ENCODE measurements around the gene ITGA3.

ITGA3 gene

DNA sequence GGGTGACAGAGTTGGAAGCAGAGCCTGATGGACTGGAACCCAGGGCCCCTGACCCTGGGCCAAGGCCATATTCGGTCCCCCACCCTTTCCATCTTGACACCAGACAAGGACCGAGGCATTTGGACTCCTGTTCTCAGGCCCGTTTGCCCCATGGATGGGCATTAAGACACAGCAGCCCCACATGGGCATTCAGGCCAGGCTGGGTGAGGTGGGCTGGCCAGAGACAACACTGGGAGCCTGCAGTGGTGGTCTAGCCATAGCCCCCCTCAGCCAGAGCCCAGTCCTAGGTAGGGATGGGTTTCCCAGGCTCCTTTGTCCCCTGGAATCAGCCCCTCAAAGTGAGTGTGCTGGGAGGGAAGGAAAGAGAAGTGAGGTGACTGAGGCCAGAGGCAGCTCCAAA is 40.8 kb downstream of the ITGA3 start:
- no peak for DNase-seq

DNA sequence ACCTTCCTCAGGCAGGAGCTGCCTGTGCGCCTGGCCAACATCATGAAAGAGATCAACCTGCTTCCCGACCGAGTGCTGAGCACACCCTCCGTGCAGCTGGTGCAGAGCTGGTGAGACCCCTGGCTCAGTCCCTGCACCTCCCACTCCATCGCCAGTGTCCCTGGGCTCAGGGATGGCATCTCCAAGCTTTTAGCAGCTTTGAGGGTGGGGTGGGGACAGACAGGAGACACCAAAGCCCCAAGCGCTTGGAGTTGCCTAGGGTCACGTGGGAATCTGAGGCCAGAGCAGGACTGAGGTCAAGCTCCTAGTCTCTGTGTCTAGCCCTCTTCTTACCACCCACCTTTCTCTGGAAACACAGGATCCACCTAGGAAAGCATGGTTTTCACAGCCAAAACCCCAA is 41.5 kb downstream of the ITGA3 start:
- DNase-seq: no peak

DNA sequence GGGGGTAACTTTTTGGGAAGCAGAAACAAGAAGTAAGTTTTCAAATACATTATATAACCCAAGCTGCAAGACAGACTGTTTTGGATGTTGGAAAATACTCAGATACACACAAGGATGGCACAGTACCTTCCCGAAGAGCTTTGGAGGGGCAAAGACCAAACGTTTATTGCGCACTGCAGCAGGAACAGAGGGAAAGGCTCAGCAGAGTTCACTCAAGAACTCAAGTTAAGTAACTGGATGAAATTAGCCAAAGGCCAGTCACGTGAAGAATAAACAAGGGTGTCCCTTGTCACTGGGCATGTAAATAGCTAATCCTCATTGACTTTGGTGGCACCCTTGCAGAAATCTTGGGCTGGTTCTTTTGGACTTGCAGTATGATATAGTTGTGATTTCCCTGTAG is 42.0 kb downstream of the ITGA3 start:
- no peak for DNase-seq

DNA sequence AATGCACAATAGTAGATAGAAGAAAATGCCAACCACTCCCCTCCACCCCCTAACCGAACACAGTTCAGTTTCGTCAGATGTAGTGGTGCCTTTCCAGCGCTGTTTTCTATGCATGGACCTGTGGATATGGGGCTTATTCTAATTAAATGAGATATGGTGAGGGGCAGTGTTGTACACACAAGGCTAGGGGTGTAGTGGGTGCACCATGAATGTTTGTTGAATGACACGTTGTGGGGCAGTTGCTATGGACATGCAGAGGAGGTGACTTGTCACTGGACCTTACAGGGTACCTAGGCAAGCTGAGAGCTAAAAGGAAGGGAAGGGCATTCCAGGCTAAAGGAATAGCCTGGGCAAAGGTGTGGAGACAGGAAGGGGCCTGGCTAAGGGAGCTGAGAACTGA is 42.7 kb downstream of the ITGA3 start:
- DNase-seq: no peak

DNA sequence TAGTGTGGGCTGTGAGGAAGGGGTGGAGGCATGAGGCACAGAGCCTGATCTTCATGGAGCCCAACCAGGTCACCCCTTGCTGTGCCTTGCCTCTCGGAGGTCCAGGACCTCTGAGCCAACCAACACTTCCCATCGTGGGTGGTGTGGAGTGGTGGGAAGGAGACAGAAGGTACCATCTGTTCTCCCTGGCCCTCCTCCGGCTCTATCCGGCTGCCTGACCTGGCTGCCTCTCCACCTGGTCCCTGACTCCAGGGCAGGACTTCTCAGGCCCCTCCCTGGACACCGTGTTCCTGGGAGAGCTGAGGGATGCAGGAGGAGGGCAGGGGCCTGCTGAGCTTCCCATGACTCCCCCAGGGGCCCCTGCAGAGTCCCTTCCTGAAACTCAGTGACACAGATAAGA is 43.1 kb downstream of the ITGA3 start:
- DNase-seq: no peak

DNA sequence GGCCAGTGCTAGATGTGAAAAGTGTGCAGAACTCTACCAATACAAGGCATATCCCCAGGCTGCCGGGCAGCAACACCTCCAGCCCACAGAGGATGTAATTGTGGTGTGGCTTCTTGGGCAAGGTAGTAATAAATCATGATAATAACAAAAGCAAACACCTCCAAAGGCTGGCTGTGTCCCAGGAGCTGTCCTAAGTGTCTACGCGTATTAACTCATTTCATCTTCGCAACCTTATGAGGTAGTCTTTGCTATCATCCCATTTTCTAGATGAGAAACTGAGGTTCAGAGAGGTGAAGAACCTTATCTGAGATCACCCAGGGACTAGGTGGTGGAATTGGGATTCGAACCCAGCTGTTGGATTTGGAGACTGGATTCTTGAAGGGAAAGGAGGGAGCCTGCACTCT is 44.6 kb downstream of the ITGA3 start:
- DNase-seq: no peak

DNA sequence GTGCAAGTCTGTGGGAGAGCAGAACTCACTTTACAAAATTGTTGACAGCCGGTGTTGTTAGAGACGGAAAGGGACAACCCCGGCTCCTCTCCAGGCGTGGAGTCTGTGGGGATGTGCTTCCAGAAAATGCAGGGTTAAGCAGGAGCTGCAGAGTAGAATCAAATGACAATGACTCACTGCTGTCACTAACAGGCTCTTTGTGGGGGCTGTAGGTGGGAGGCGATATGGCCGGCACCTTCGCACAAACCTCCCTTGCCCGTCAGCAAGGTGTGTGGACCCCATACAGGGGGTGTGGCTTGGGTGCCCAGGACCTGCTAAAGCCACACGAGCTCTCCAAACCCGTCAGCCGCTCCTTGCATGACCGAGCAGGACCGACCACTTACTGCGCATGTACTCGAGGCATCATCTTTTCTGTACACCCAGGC is 45.0 kb downstream of the ITGA3 start:
- no peak for DNase-seq

DNA sequence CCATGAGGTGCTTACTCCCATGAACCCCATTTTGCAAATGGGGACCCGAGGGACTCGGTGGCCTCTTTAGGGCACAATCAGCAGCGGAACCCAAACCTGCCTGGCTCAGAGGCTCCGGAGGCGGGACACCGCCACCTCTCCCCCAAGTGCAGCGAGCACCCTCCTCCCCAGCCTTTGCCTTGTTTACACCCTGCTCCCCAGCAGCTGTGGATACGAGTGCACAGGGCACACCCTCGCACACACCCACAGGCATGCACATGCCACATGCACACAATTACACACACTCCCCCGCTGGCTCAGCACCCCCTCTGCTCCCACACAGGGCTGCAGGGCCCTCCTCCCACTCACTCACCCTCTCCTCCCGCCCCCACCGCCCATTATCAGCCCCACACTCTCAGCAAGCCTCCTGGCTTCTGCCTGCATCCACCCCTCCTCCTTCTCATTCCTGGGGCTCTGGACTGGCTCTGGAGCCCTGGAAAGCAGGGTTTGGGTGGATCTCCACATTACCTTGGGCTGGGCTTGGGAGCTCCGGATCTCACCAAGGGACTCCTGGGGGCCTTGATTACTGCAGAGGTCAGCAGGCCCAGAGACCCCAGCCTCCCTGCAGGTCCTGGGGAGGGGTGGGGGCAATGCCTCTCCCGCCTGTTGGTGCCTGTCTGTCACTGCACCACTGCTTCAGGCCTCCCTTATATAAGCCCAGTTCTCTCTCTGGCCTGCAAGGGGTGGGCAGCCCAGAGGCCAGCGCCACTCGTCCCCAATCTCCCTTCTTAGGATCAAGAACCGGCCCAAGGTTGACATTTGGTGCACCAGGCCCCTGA is 45.6 kb downstream of the ITGA3 start:
- DNase-seq: no peak

DNA sequence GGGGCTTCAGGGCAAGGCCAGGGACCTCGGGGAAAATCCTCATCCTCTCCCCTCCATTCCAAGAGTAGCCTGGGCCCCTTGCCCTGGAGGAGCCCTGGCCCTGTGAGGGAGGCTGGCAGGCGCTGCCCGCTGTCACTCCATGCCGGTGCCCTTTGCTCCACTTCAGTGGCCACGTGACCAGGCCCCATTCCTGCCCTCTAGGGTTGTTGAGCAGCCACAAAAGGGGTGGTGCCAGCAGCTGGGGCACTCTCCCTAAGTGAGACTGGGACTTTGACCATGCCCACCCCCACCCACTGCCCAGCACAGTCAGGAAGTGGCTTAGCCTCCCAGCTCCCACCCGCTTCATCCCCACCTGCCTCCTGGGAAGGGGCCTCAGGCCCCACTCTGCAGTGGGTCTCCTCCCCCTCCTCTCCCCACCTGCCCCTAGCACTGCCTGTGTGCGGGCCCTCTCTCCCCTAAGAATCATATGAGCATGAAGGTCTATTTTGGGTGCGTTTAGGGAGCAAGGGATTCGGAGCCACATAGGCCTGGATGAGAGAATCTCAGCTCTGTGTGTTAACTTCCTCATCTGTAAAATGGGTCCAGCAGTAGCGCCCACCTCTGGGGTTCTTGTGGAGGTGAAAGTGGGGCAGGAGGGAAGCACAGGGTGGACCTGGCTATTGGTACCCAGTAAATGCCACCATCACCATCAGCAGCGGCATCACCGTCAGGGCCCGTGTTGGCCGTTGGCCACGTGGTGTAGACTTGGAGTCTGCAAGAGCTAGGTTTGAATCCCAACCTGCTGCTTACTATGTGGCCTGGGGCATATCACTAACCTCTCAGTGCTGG is 46.5 kb downstream of the ITGA3 start:
- no peak for DNase-seq

DNA sequence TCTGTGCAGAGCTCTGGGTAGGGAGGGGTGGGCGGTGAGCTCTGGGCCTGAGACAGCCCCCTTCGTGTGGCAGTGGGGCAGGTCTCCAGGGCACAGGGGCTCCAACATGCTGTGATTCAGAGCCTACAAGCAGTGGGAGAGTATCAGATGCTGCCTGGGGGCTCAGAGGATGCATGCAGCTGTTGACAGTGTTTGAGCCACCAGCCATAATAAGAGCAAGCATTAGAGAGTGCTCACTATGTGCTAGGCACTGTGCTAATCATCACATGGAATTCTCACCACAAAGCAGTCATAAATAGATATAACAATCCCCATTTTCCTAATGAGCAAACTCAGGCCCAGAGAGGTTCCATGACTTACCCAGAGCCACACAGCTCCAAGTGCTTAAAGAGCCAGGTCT is 47.3 kb downstream of the ITGA3 start:
- no peak for DNase-seq

DNA sequence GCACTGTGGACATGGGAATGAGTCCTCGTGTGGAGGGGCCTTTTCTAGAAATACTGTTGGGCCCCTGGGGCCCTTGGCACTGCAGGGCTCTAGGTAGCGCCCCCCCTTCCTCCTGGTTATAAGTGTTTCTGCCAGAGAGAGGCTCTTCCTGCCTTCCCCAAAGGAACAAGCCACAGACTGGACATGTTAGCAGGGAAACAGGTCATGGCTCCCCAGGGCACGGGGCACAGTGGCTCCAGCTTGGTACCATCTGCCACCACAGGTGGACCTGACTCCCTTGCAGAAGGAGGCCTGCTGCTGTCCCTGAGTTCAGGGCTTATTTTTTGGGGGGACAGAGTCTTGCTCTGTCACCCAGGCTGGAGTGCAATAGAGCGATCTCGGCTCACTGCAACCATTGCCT is 48.0 kb downstream of the ITGA3 start:
- DNase-seq: no peak

DNA sequence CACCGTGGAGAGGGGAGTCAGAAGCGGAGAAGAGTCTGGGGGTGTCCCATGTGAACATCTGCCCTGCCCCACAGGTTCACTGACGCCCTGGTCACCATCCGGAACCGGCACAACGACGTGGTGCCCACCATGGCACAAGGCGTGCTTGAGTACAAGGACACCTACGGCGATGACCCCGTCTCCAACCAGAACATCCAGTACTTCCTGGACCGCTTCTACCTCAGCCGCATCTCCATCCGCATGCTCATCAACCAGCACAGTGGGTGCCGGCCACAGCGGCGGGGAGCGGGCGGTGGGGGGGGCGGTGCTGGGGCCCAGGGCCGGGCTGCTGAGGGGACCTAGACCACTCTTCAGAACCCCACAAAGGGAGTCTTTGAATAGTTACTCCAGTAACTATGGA is 49.9 kb downstream of the ITGA3 start:
- DNase-seq: no peak

DNA sequence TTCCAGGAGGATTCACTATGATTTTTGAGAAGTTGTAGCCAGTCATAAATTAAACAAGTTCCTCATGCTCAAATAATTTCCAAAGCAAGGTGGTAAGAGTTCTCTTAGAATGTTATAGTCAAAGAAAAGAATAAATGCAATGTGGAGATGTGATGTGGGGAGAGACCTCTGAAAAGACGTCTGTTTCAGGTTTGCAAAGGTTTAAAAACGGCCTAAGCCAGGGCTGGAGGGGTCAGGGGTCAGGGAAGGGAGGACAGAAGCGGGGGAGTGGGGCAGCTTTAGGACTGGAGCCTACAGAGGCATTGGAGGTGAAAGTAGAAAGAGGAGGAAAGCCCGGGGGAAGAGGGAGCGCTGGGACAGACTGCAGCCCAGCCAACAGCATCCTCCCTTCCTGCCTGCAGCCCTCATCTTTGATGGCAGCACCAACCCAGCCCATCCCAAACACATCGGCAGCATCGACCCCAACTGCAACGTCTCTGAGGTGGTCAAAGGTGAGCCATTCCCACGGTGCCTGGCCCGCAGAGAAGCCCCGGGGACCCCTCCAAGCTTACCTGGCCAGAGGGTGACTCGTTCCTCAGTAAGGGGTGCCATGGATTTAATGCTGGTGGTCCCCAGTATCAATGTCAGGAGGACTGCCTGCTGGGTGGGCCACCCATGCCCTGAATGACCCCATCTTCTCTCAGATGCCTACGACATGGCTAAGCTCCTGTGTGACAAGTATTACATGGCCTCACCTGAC is 50.7 kb downstream of the ITGA3 start:
- no peak for DNase-seq

DNA sequence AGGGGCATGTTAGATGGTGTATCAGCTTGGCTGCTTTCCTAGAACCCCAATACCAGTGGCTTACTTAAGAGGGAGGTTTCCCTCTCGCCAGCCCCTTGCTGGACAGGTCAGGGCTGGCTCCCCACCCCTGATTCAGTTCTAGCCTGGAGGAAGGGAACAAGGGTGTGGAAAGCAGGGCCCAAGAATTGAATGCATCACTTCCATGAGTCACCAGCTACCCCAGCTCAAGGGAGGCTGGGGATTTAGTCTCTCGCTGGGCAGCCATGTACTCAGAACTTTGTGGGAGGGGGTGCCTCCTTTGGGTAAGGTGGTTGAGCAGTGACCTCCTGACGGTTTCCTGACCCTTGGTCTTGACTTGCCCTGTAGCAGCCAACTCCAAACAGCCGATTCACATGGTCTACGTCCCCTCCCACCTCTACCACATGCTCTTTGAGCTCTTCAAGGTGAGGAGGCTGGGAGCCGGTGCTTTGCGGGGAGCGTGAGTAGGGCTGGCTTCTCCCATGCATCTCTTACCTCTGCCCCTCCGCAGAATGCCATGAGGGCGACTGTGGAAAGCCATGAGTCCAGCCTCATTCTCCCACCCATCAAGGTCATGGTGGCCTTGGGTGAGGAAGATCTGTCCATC is 52.0 kb downstream of the ITGA3 start:
- no peak for DNase-seq

DNA sequence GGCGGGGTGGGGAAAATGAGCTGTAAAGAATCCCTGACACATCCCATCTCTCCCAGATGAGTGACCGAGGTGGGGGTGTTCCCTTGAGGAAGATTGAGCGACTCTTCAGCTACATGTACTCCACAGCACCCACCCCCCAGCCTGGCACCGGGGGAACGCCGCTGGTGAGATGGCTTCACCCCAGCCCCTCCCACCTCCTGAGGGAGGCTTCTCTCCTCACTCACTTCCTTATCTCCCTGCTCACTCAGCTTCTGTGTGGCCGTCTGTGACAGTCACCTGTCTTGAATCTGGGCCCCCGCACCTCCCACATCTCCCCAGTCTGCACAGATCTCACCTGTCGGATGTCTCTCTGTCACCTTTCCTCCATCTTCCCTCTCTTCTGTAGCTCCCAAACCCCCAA is 52.6 kb downstream of the ITGA3 start:
- DNase-seq: no peak

DNA sequence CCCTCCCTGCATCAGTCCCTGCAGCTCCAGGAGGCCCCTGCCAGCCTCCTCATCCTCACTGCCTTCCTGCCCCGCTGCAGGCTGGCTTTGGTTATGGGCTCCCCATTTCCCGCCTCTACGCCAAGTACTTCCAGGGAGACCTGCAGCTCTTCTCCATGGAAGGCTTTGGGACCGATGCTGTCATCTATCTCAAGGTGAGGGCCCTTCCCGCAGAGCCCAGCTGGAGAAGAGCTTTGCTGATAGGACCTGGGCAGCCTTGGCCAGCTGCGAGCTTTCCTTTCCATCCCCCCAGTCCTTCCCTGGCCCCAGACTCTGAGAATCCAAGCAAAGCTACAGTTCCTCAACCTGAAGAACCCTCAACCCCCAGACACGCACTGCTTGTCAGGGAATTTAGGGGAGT is 53.3 kb downstream of the ITGA3 start:
- no peak for DNase-seq

DNA sequence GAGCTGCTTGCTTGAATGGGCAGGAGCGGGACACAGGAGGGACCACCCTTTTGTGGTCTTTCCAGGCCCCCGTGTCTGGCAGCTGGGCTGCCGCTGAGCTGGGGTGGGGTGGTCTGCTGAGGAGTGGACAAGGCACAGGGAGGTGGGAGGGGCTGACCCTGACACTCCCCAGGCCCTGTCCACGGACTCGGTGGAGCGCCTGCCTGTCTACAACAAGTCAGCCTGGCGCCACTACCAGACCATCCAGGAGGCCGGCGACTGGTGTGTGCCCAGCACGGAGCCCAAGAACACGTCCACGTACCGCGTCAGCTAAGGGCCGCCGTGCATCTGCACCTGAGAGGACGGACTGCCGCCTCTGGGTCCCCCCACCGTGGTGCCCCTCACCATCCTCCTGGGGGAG is 53.9 kb downstream of the ITGA3 start:
- DNase-seq: no peak

DNA sequence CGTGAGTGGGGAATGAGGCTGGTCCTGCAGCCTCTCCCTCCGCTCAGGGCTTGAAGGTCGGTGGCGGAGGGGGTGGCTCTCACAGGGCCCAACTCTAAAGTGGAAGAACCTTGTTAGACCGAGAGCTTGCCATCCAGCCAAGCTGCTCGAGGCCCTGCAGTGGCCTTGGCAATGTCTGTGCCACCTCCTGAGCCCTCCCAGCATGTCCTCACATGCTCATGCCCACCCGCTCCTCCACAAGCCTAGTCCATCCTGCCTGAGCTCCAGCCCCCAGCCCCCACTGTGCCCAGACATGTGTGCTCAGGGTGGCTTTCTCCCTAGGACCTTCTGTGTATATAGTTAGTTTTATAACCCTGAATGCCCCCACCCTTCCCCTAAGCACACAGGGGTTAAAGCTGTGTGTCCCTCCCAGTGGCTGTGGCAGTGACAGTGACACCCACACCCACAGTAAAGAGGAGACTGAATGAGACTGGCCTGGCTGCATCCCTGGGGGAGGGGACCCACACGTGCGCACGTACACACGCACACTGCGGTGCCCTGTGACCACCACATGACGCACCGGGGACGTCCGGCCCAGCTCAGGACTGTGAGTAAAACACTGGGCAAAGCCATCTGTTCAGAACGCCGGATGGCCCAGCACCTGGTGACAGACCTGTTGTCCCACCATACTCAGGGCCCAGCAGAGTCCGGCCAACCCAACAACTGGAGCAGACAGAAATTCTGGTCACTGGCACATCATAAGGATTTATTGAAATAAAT is 54.9 kb downstream of the ITGA3 start:
- DNase-seq: no peak

DNA sequence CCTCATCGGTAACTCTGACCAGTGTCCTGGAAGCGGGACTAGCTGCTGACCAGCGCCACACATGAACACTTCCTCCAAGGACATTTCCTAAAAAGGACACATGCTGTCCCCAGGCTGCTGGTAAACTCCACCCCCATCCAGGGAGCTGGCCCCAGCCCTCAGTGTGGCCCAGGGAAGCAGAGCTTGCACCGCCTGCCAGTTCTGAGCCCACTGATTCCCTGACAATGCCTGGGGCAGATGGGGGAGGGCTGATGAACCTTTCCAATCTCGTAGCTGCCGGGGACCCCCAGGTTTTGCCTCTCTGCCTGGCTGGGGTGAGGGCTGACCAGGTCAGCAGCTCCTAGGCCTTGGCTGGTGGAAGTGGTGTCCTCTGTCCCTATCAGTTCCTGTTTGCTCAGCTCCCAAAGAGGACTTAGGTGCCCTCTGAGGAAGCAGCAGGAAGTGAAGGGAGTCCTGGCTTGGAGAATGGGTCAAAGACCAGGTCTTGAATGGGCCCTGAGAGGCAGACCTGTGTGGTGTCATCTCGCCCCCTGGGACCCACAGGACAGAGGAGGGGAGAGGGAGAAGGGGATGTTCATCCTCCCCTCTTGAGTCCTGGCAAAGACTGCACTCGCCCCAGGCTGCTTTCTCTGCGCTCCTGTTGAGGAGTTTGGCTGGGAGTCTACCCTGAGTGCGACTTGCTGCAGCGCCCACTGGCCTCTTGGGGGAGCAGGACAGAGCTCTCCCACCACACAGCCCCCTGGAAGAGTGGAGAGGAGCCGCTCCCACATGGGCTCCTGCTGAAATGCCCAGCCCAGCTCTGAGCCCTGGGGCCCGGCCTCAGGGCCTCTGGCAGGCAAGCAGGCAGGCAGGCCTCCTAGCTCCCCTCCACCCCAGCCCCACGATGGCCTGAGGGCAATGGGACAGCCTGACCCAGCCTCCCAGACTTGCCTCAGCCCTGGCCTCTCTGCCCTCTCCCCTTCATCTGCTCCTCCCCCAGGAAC is 56.1 kb downstream of the ITGA3 start:
- no peak for DNase-seq

DNA sequence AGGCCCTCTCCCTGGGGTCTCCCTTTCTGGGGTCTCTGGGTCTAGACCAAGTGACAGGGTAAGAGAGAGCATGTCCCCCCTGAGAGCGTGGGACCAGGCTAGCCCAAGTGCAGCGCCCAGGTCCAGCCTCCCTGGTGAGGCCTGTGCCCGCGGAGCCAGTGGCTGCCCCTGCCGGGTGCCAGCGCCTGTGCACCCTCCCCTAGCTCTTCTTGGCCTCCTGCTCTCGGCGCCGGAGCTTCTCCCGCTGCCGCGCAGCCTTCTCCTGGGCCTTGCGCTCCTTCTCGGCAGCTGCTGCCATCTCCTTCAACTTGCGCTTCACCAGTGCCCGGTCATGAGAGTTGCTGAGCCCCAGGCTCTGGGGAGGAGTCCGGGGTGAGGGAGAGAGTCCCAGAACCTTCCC is 56.8 kb downstream of the ITGA3 start:
- DNase-seq: no peak

Data from CD4-positive, alpha-beta T cell treated with Interferon alpha-2 for 1 hour (primary cell).